ENCODE results near the gene SHISAL2A. TPM values are rescaled to one million over a fixed set of nuclear protein-coding genes. Genes with fewer than 3 reads are reported as not detected.
A peak's percentile ranks its signal among the peaks of the same experiment; 100 is the strongest.

The SHISAL2A gene
- total and polyA plus RNA-seq, 2 of the 4 experiments (the other 2 are of a cell fraction) = not detected

GRCh38 chr1:52604063-52604770 lies 28.8 kb upstream of the SHISAL2A start:
- no peak overlapping the region for H3K18ac ChIP-seq (ENCODE audit: low read depth, low read length)
- H3K4me1 ChIP-seq (ENCODE audit: control insufficient read depth, insufficient read depth, low read length) = peaks cover 5% of the 10 kb centered on the region; the same call in 1 of the 2 replicates
- no peak overlapping the region for H2BK120ac ChIP-seq (ENCODE audit: low read depth, low read length)
- H4K8ac ChIP-seq (ENCODE audit: low read depth in 2 of 2, low read length in 2 of 2) = no peak overlapping the region
- no peak overlapping the region for H3K4me2 ChIP-seq (ENCODE audit: low read depth, low read length)
- H3K9me3 ChIP-seq (ENCODE audit: control insufficient read depth, insufficient read depth, low read length) = no peaks in the 10 kb centered on the region
- no peak overlapping the region for H4K91ac ChIP-seq (ENCODE audit: insufficient read depth, low read depth, low read length)
- DNase-seq (peak; percentile 16), ATAC-seq (ENCODE audit: low read depth) (no peak)
- H3K56ac ChIP-seq (ENCODE audit: extremely low read depth, insufficient read depth, low read length) = no peak overlapping the region
- H3K79me1 ChIP-seq (ENCODE audit: low read depth in 1 of 2, low read length in 2 of 2) = no peaks in the 10 kb centered on the region
- no peaks in the 10 kb centered on the region for H4K20me1 ChIP-seq (ENCODE audit: insufficient read depth, low read length)
- POLR2A ChIA-PET (ENCODE audit: unreplicated experiment) = no interaction called here
- BruUV-seq (replicated peaks) = no TSS peak
- 20% methylated on average over 1 of the region's 3 CpGs; no CpG with 5 or more reads in 1 of the 2 experiments for WGBS, 2 experiments (ENCODE audit: extremely low coverage in 2 of 2, insufficient read length in 1 of 2)
- no peak overlapping the region for H3K4me3 ChIP-seq (ENCODE audit: insufficient read depth, low read depth, low read length)
- dilution Hi-C loops (cut with HindIII; ENCODE audit: low sequenced_read_pairs, unreplicated experiment) = no loop called here
- intact Hi-C loops (cut with micrococcal nuclease) = no loop called here
- in situ Hi-C loops (cut with MboI; ENCODE audit: low sequenced_read_pairs) = no loop called here
- no peak overlapping the region; the same call in 1 of the 2 replicates for H2AK5ac ChIP-seq (ENCODE audit: low read depth, low read length)
- no peak overlapping the region for H3K9ac ChIP-seq (ENCODE audit: low read depth, low read length)
- H2AFZ ChIP-seq (replicated peaks; ENCODE audit: low read length, poor library complexity) = no peak overlapping the region
- no peak overlapping the region for H3K23ac ChIP-seq (ENCODE audit: low read depth, low read length)
- no peaks in the 10 kb centered on the region for H3K36me3 ChIP-seq (ENCODE audit: control insufficient read depth, insufficient read depth, low read length)
- CTCF ChIA-PET = interaction anchor here (0.7 kb wide), 1 partner anchor 410 kb away, joined by 3 read pairs; no protein-coding TSS in a partner anchor
- H3K14ac ChIP-seq (replicated peaks; ENCODE audit: low read depth, low read length) = no peak overlapping the region
- H3K27me3 ChIP-seq (ENCODE audit: control insufficient read depth, insufficient read depth, low read length) = peaks cover 10% of the 10 kb centered on the region; the same call in 1 of the 2 replicates
- H3K4ac ChIP-seq (ENCODE audit: low read depth, low read length) = no peak overlapping the region
- no peak for TF ChIP-seq FOS (IDR thresholded peaks at IDR 0.05; ENCODE audit: low read depth, low read length)
- TF ChIP-seq BHLHE40 (IDR thresholded peaks at IDR 0.05; ENCODE audit: low read depth, low read length) = no peak
- no peak for TF ChIP-seq SMC3 (IDR thresholded peaks at IDR 0.05; ENCODE audit: low read depth, low read length)
- no peak for TF ChIP-seq CTCF (conservative IDR thresholded peaks at IDR 0.05; ENCODE audit: low read depth, low read length)
- no peak for TF ChIP-seq RAD21 (IDR thresholded peaks at IDR 0.05; ENCODE audit: low read length)
- TF ChIP-seq MAFK (IDR thresholded peaks at IDR 0.05; ENCODE audit: low read depth, low read length) = no peak
- TF ChIP-seq MXI1 (IDR thresholded peaks at IDR 0.05; ENCODE audit: borderline replicate concordance, low read depth, low read length) = no peak
- no peak for TF ChIP-seq CEBPB (IDR thresholded peaks at IDR 0.05; ENCODE audit: low read depth, low read length)
- no peak for TF ChIP-seq POLR2A (IDR thresholded peaks at IDR 0.05; ENCODE audit: low read depth, low read length)
- TF ChIP-seq RCOR1 (IDR thresholded peaks at IDR 0.05; ENCODE audit: insufficient replicate concordance, low read length) = no peak
- no peak for TF ChIP-seq MAZ (IDR thresholded peaks at IDR 0.05; ENCODE audit: borderline replicate concordance, low read depth, low read length)
- no peak for TF ChIP-seq USF2 (IDR thresholded peaks at IDR 0.05; ENCODE audit: low read depth, low read length)
- H2BK20ac ChIP-seq (ENCODE audit: low read depth, low read length) = no peak overlapping the region
- no peak overlapping the region for H2BK15ac ChIP-seq (ENCODE audit: low read depth, low read length)
- H3K9me1 ChIP-seq (ENCODE audit: insufficient read depth, low read length) = peaks cover 7% of the 10 kb centered on the region
- no peak overlapping the region for H2BK5ac ChIP-seq (ENCODE audit: low read depth, low read length, poor library complexity, severe bottlenecking)
- no peak overlapping the region for H3K27ac ChIP-seq (ENCODE audit: insufficient read depth, low read length)
- no peak overlapping the region for H4K5ac ChIP-seq (ENCODE audit: low read depth, low read length)
- H2AK9ac ChIP-seq (replicated peaks; ENCODE audit: low read depth, low read length, poor library complexity) = no peak overlapping the region
